BLaER1 treated with 17β-estradiol and CSF1 and Interleukin-3, amounts not matched to agents 10 nM and 100 nM (cell line): ENCODE results near the gene SH3TC2.

ENCODE experiments used
- H3K27ac ChIP-seq, 11 experiments: shearing (Covaris generic); formaldehyde crosslinking; 2 replicates each; pipeline ENCODE4 v1.8.1; 2022
- H3K27me3 ChIP-seq, 11 experiments: shearing (Covaris generic); formaldehyde crosslinking; 2 replicates each; pipeline ENCODE4 v1.8.1; 2022
- H3K36me3 ChIP-seq, 11 experiments: shearing (Covaris generic); formaldehyde crosslinking; 2 replicates each; pipeline ENCODE4 v1.8.1; 2022
- H3K4me1 ChIP-seq, 10 experiments: shearing (Covaris generic); formaldehyde crosslinking; 2 replicates each; pipeline ENCODE4 v1.8.1; 2022
- H3K4me2 ChIP-seq, 11 experiments: shearing (Covaris generic); formaldehyde crosslinking; 2 replicates each; pipeline ENCODE4 v1.8.1; 2022
- H3K4me3 ChIP-seq, 10 experiments: shearing (Covaris generic); formaldehyde crosslinking; 2 replicates each; pipeline ENCODE4 v1.8.1; 2022
- H3K9ac ChIP-seq, 11 experiments: shearing (Covaris generic); formaldehyde crosslinking; 2 replicates each; pipeline ENCODE4 v1.8.1; 2022
- H3K9me3 ChIP-seq, 11 experiments: shearing (Covaris generic); formaldehyde crosslinking; replicated peaks in 1 of 11; 2 replicates each; pipeline ENCODE4 v1.8.1; 2022
- H4K20me1 ChIP-seq, 11 experiments: shearing (Covaris generic); formaldehyde crosslinking; 2 replicates each; pipeline ENCODE4 v1.8.1; 2022
- Cebpa-rat ChIP-seq, 11 experiments: shearing (Covaris generic); IDR thresholded peaks; 2 replicates each; pipeline ENCODE4 v1.8.1; 2022

SH3TC2 gene

GRCh38 chr5:149002761-149003689, 59.8 kb downstream of the SH3TC2 start:
- Histone ChIP-seq H3K27ac (no peak overlapping the region), H4K20me1 (no peaks in the 10 kb centered on the region), H3K9ac (no peak overlapping the region), H3K4me2 (no peak overlapping the region), H3K27me3 (no peaks in the 10 kb centered on the region), H3K9me3 (no peaks in the 10 kb centered on the region), H3K36me3 (no peaks in the 10 kb centered on the region), H3K4me1 (peaks cover 0 to 8% (median 0%) of the 10 kb centered on the region in 10 experiments; a peak in 1 of 20 replicates), H3K4me3 (no peak overlapping the region)
- TF ChIP-seq Cebpa-rat (IDR thresholded peaks at IDR 0.05): no peak

GRCh38 chr5:149002053-149002452, 60.8 kb downstream of the SH3TC2 start:
- no peaks in the 10 kb centered on the region for H4K20me1 ChIP-seq
- H3K36me3 ChIP-seq: no peaks in the 10 kb centered on the region
- peaks cover 0 to 8% (median 0%) of the 10 kb centered on the region in 10 experiments; a peak in 1 of 20 replicates for H3K4me1 ChIP-seq
- H3K4me2 ChIP-seq: no peak overlapping the region
- H3K9ac ChIP-seq: no peak overlapping the region
- no peaks in the 10 kb centered on the region for H3K27me3 ChIP-seq
- TF ChIP-seq Cebpa-rat (IDR thresholded peaks at IDR 0.05): no peak
- H3K4me3 ChIP-seq: no peak overlapping the region
- no peaks in the 10 kb centered on the region for H3K9me3 ChIP-seq
- no peak overlapping the region for H3K27ac ChIP-seq

- TF ChIP-seq Cebpa-rat (IDR thresholded peaks at IDR 0.05): no peak
These were observed 61.7 kb downstream of the SH3TC2 start for GRCh38 chr5:149001162-149001561.

GRCh38 chr5:148999741-149000140, 63.1 kb downstream of the SH3TC2 start:
- Histone ChIP-seq H3K27ac (no peak overlapping the region), H3K4me1 (no peaks in the 10 kb centered on the region; a peak in 1 of 20 replicates), H3K9me3 (no peaks in the 10 kb centered on the region), H3K4me3 (no peak overlapping the region), H3K36me3 (no peaks in the 10 kb centered on the region), H4K20me1 (no peaks in the 10 kb centered on the region), H3K4me2 (no peak overlapping the region), H3K9ac (no peak overlapping the region), H3K27me3 (no peaks in the 10 kb centered on the region)
- TF ChIP-seq Cebpa-rat (IDR thresholded peaks at IDR 0.05): no peak

More at GRCh38 chr5:149001162-149001561, 61.7 kb downstream of the SH3TC2 start:
- no peak overlapping the region for H3K4me2 ChIP-seq
- no peak overlapping the region for H3K9ac ChIP-seq
- peaks cover 0 to 8% (median 0%) of the 10 kb centered on the region in 10 experiments; a peak in 1 of 20 replicates for H3K4me1 ChIP-seq
- H3K36me3 ChIP-seq: no peaks in the 10 kb centered on the region
- no peak overlapping the region for H3K27ac ChIP-seq
- H4K20me1 ChIP-seq: no peaks in the 10 kb centered on the region
- H3K4me3 ChIP-seq: no peak overlapping the region
- no peaks in the 10 kb centered on the region for H3K9me3 ChIP-seq
- no peaks in the 10 kb centered on the region for H3K27me3 ChIP-seq

- Histone ChIP-seq H4K20me1 (no peaks in the 10 kb centered on the region), H3K9me3 (no peaks in the 10 kb centered on the region), H3K9ac (no peak overlapping the region), H3K4me3 (no peak overlapping the region), H3K36me3 (no peaks in the 10 kb centered on the region), H3K27me3 (no peaks in the 10 kb centered on the region), H3K27ac (no peak overlapping the region), H3K4me1 (no peaks in the 10 kb centered on the region), H3K4me2 (no peak overlapping the region)
- TF ChIP-seq Cebpa-rat (IDR thresholded peaks at IDR 0.05): no peak
These were observed 64.6 kb downstream of the SH3TC2 start for GRCh38 chr5:148998174-148998797.

GRCh38 chr5:148996270-148996669, 66.6 kb downstream of the SH3TC2 start:
- Histone ChIP-seq H3K27me3 (no peaks in the 10 kb centered on the region), H3K9me3 (no peaks in the 10 kb centered on the region), H3K4me3 (no peak overlapping the region), H3K9ac (no peak overlapping the region), H3K4me2 (no peak overlapping the region), H4K20me1 (no peaks in the 10 kb centered on the region), H3K36me3 (no peaks in the 10 kb centered on the region), H3K4me1 (no peaks in the 10 kb centered on the region), H3K27ac (no peak overlapping the region)
- no peak for TF ChIP-seq Cebpa-rat (IDR thresholded peaks at IDR 0.05)

GRCh38 chr5:148995791-148996190, 67.1 kb downstream of the SH3TC2 start:
- H3K4me1 ChIP-seq: no peaks in the 10 kb centered on the region
- no peaks in the 10 kb centered on the region for H4K20me1 ChIP-seq
- H3K4me2 ChIP-seq: no peak overlapping the region
- no peaks in the 10 kb centered on the region for H3K36me3 ChIP-seq
- no peak for TF ChIP-seq Cebpa-rat (IDR thresholded peaks at IDR 0.05)
- no peaks in the 10 kb centered on the region for H3K27me3 ChIP-seq
- no peak overlapping the region for H3K27ac ChIP-seq
- no peak overlapping the region for H3K9ac ChIP-seq
- no peak overlapping the region for H3K4me3 ChIP-seq
- H3K9me3 ChIP-seq: no peaks in the 10 kb centered on the region

- Histone ChIP-seq H3K4me2 (no peak overlapping the region), H3K27ac (no peak overlapping the region), H3K27me3 (no peaks in the 10 kb centered on the region), H3K9ac (no peak overlapping the region), H3K4me3 (no peak overlapping the region), H3K36me3 (no peaks in the 10 kb centered on the region), H3K9me3 (no peaks in the 10 kb centered on the region), H3K4me1 (no peaks in the 10 kb centered on the region), H4K20me1 (no peaks in the 10 kb centered on the region)
- no peak for TF ChIP-seq Cebpa-rat (IDR thresholded peaks at IDR 0.05)
These were observed 69.5 kb downstream of the SH3TC2 start for GRCh38 chr5:148993283-148993936.

- Histone ChIP-seq H4K20me1 (no peaks in the 10 kb centered on the region), H3K27me3 (no peaks in the 10 kb centered on the region), H3K9me3 (no peaks in the 10 kb centered on the region), H3K4me1 (no peaks in the 10 kb centered on the region), H3K4me2 (no peak overlapping the region), H3K9ac (no peak overlapping the region), H3K4me3 (no peak overlapping the region), H3K27ac (no peak overlapping the region), H3K36me3 (no peaks in the 10 kb centered on the region)
- TF ChIP-seq Cebpa-rat (IDR thresholded peaks at IDR 0.05): no peak
These were observed 70.6 kb downstream of the SH3TC2 start for GRCh38 chr5:148992265-148992664.
